ENCODE data around the gene SPATA13.

- TF ChIP-seq POLR2AphosphoS5 (IDR thresholded peaks at IDR 0.05; ENCODE audit: insufficient read depth in 1 of 2, low read depth in 1 of 2) = no peak
- no peak for TF ChIP-seq CTCF (IDR thresholded peaks at IDR 0.05)
Observed at GRCh38 chr13:24151864-24152263, 8.7 kb upstream of the SPATA13 start.

All from vagina (tissue), 2 donors.